GM20431 (cell line): Measurements from ENCODE around the gene PIP5K1B.

Source experiments
- in situ Hi-C: fragments of 300-500 bp; cut with MseI, MboI; formaldehyde crosslinking; loops from one replicate; pipeline ENCODE4 v1.15.0; 2020; ENCODE audit warnings: low sequenced_read_pairs; ENCODE audit not compliant: unreplicated experiment

Gene PIP5K1B

GRCh38 chr9:68759981-68760673 is 55.1 kb downstream of the PIP5K1B start:
- in situ Hi-C loops, result no loop called here

GRCh38 chr9:68760674-68761333 is 55.8 kb downstream of the PIP5K1B start:
- in situ Hi-C loops, result no loop called here

- in situ Hi-C loops, result no loop called here
Measured at GRCh38 chr9:68762570-68762969, 57.5 kb downstream of the PIP5K1B start.

GRCh38 chr9:68763104-68763503 is 58.1 kb downstream of the PIP5K1B start:
- in situ Hi-C loops, result no loop called here

GRCh38 chr9:68768619-68769018 is 63.6 kb downstream of the PIP5K1B start:
- in situ Hi-C loops, result no loop called here

GRCh38 chr9:68769852-68770251 is 64.8 kb downstream of the PIP5K1B start:
- in situ Hi-C loops, result no loop called here

GRCh38 chr9:68771376-68771775 is 66.3 kb downstream of the PIP5K1B start:
- in situ Hi-C loops, result no loop called here

- in situ Hi-C loops, result no loop called here
Measured at GRCh38 chr9:68775003-68775730, 70.1 kb downstream of the PIP5K1B start.

- in situ Hi-C loops, result no loop called here
Measured at GRCh38 chr9:68777070-68777763, 72.2 kb downstream of the PIP5K1B start.

GRCh38 chr9:68778635-68779034 is 73.6 kb downstream of the PIP5K1B start:
- in situ Hi-C loops, result no loop called here

GRCh38 chr9:68779558-68780379 is 74.7 kb downstream of the PIP5K1B start:
- in situ Hi-C loops, result no loop called here

GRCh38 chr9:68780380-68780712 is 75.3 kb downstream of the PIP5K1B start:
- in situ Hi-C loops, result no loop called here

GRCh38 chr9:68780720-68781119 is 75.7 kb downstream of the PIP5K1B start:
- in situ Hi-C loops, result no loop called here

GRCh38 chr9:68781928-68782327 is 76.9 kb downstream of the PIP5K1B start:
- in situ Hi-C loops, result no loop called here

GRCh38 chr9:68782546-68782945 is 77.5 kb downstream of the PIP5K1B start:
- in situ Hi-C loops, result no loop called here

GRCh38 chr9:68785965-68786364 is 80.9 kb downstream of the PIP5K1B start:
- in situ Hi-C loops, result no loop called here

- in situ Hi-C loops, result no loop called here
Measured at GRCh38 chr9:68791169-68791568, 86.1 kb downstream of the PIP5K1B start.

GRCh38 chr9:68793605-68794343 is 88.7 kb downstream of the PIP5K1B start:
- in situ Hi-C loops, result no loop called here

- in situ Hi-C loops, result no loop called here
Measured at GRCh38 chr9:68794898-68795297, 89.9 kb downstream of the PIP5K1B start.
